M059J (cell line): ENCODE data around the gene EFNA1. TPM values are rescaled to one million over a fixed set of nuclear protein-coding genes. Genes with fewer than 3 reads are reported as not detected.
"Not testable (repeated sequence)": the region's sequence is repeated elsewhere in the genome, so short reads cannot be mapped to it uniquely, and the experiment has no call there.

Experiments used
- DNase-seq: peaks from one replicate; pipeline ENCODE4 v3.0.0-alpha.2; 2012; ENCODE audit warnings: low read depth
- total RNA-seq: library from RNA; depleted of rRNA; stranded (reverse); fragments of >200 nt; shearing (Covaris generic); gene quantifications from 2 replicates; pipeline ENCODE4 v1.2.3, GENCODE V29; 2014

Gene EFNA1
- total RNA-seq, 1 experiment from 2014 or later = 17.9 TPM

- DNase-seq = no peak
Observed at GRCh38 chr1:155145491-155145890, 17.8 kb downstream of the EFNA1 start.

GRCh38 chr1:155155996-155156643, 28.4 kb downstream of the EFNA1 start:
- DNase-seq = not testable (repeated sequence)

GRCh38 chr1:155158991-155159390, 31.3 kb downstream of the EFNA1 start:
- DNase-seq = no peak

GRCh38 chr1:155160128-155160527, 32.5 kb downstream of the EFNA1 start:
- DNase-seq = no peak

GRCh38 chr1:155162631-155163030, 35.0 kb downstream of the EFNA1 start:
- DNase-seq = not testable (repeated sequence)

GRCh38 chr1:155163785-155164184, 36.1 kb downstream of the EFNA1 start:
- DNase-seq = not testable (repeated sequence)

- DNase-seq = not testable (repeated sequence)
Observed at GRCh38 chr1:155164625-155165024, 36.9 kb downstream of the EFNA1 start.

- no peak for DNase-seq
Observed at GRCh38 chr1:155166051-155166470, 38.4 kb downstream of the EFNA1 start.

GRCh38 chr1:155166471-155167165, 38.9 kb downstream of the EFNA1 start:
- no peak for DNase-seq

GRCh38 chr1:155167166-155168104, 39.8 kb downstream of the EFNA1 start:
- DNase-seq = peak; percentile 82

GRCh38 chr1:155168105-155168445, 40.4 kb downstream of the EFNA1 start:
- not testable (repeated sequence) for DNase-seq

- DNase-seq = no peak
Observed at GRCh38 chr1:155168456-155169210, 41.0 kb downstream of the EFNA1 start.

GRCh38 chr1:155169541-155169940, 41.9 kb downstream of the EFNA1 start:
- no peak for DNase-seq

- DNase-seq = no peak
Observed at GRCh38 chr1:155170101-155170785, 42.6 kb downstream of the EFNA1 start.

GRCh38 chr1:155170806-155171205, 43.1 kb downstream of the EFNA1 start:
- DNase-seq = no peak

- no peak for DNase-seq
Observed at GRCh38 chr1:155171836-155172731, 44.4 kb downstream of the EFNA1 start.

- peak; percentile 95 for DNase-seq
Observed at GRCh38 chr1:155172732-155173477, 45.2 kb downstream of the EFNA1 start, which contains the start of gene KRTCAP2. KRTCAP2 (minus strand) TSS chr1:155173304; CDS start chr1:155173224, 80 bp downstream.

GRCh38 chr1:155173478-155174323, 46.0 kb downstream of the EFNA1 start, which contains the start of gene TRIM46:
TRIM46 (plus strand) TSS chr1:155173849; CDS start chr1:155173967, 118 bp downstream.
- DNase-seq = peak; percentile 59
